Stimulated activated CD4-positive, alpha-beta T cell treated with anti-CD3 and anti-CD28 coated beads, TNF-alpha, amount 100 ng/mL, for 48 hours (primary cell): ENCODE results near the gene IQSEC3.
"Not testable (repeated sequence)": the region's sequence is repeated elsewhere in the genome, so short reads cannot be mapped to it uniquely, and the experiment has no call there.

Experiments used
- DNase-seq, 3 donors: peaks; one replicate each; pipeline ENCODE4 v3.0.0-alpha.2; 2020; ENCODE audit warnings: low read depth in 3 of 3

IQSEC3 gene

GRCh38 chr12:111699-112493 lies 45.3 kb downstream of the IQSEC3 start:
- DNase-seq, result no peak

GRCh38 chr12:113347-113746 lies 46.8 kb downstream of the IQSEC3 start:
- no peak for DNase-seq

- DNase-seq, result no peak
Observed at GRCh38 chr12:114626-115211, 48.2 kb downstream of the IQSEC3 start.

DNA sequence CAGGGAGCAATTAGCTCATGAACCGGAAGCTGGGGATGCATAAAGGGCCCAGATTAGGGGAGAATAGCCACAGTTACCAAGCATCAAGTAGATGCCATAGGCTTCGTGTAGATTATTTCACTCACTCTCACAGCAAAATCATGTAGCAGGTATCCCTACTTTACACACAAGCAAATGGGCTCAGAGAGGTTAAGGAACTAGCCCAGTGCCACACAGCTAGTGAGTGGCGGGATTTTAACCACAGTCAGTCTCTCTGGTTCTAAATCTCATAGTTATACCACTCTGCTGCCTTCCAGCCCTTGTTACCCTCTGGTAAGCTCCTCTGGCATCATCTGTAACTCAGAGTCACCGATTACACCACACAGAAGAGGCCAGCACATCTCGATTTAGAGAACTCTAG lies 49.0 kb downstream of the IQSEC3 start:
- DNase-seq, result no peak

DNA sequence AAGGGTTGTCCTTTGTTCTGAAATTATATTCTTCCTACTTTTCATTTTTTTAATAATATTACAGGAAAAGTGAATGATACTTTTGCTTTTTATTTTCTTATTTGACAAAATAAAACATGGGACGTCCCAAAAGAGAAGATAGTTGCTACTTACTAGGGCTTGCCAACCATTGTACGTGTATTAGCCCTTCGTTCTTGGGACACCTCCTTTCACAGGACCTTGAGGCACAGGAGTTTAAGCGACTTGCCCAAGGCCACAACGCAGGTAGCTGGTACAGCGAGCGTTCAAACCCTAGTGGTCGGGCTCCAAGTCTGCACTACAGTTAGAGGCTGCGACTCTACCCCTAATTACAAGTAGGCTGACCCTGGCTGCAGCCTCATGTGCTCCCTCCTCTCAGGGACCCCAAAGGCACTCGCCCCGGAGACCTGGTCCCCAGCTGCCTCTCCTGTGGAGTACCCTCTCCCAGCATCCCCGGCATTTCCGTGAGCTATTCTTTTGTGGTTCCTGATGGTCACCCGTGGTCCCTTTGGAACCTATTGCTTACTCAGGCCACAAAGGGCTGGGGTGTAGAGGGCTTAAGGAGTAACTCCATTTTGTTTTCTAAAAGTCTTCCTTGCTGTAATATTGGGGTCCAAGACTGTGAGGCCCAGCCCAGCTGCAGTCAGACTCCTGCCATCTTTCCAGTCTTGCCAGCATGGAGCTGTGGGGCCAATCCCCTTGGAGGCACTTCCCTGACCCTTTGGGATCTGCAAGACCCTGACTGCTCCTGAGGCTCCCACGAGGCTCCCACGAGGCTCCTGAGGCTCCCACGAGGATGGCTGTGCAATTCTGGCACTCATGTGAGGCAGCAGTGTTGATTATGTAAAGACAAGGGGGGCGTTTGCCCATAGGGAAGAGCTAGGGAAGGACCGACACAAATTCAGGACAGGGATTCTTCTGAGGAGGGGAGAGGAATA lies 49.7 kb downstream of the IQSEC3 start:
- no peak for DNase-seq

DNA sequence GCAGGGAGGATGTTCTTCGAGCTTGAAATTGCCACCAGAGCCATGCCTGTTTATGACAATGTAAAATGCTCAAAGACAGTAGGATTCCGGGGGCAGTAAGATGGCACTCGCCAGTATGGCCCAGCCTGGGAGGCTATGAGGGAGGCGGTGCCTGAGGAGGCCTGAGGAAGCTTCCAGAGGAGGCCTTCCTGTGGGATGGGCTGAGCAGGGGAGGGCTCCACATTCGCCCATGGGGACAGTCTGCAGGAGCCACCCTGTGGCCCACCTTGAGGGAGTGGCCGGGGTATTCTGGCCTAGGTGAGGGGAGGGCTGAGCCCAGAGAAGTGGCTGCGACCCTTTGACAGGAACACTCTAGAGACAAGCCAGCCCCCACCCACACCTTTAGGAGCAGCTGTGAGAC lies 50.7 kb downstream of the IQSEC3 start:
- DNase-seq, result no peak

DNA sequence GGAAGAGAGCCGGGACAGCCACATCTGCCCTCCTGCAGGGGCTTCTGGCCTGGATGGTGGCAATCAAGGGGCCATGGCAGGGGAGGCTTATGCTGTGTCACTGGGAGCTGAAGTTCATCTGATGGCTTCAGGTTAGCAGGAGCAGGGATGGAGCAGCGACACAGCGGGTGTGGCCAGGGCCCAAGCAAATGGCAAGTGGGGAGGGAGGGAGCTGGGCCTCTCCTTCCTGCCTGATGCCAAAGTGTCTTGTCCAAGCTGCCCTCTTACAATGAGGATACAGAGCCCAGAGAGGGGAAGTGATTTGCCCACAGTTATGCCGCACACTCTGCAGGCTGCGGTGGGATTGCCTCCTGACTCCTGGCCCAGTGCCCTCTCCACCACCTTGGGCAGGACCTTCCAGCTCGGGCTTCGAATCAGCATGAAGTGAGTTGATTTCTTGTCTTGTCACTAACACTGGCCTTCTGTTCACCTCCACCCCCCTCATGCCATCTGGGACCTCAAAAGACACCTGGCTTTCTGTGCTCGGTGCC lies 51.3 kb downstream of the IQSEC3 start:
- no peak for DNase-seq

DNA sequence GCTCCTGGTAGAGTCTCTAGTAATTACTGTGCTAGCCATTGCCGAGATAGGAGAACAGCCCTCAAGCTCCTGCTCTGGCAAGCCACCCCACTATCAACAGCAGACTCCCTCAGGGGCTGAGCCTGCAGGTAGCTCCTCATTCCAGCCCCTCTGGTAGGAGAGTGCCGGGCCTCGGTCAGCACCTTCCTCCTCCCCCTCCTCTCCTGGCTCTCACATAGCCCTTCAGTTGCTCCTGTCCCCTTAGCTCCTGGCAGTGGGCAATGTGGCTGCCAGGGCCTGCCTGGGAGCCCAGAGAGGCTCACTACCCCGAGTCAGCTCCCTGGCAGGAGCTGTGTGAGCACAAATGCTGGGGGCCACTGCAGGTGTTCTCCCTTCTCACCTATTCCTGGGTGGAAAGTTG lies 52.0 kb downstream of the IQSEC3 start:
- no peak for DNase-seq

- DNase-seq, result no peak
Observed at GRCh38 chr12:120951-121350, 54.4 kb downstream of the IQSEC3 start.

DNA sequence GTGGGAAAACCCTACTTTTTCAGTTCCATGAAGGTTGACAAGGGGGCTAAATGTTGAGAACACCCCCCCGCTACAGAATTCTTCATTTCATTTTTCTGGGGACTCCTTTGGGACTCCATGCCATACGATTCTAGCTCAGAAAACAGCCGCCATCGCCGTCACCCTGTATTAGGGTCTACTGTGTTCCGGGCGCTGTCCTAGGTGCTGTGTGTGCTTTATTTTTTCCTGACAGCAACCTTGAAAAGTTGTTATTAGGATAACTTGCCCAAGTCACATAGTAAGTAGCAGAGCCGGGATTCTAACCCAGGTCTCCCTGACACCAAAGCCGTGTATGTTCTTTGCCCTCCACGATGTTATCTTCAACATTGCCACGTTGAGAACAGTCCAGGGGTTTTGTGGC lies 55.1 kb downstream of the IQSEC3 start:
- no peak for DNase-seq

DNA sequence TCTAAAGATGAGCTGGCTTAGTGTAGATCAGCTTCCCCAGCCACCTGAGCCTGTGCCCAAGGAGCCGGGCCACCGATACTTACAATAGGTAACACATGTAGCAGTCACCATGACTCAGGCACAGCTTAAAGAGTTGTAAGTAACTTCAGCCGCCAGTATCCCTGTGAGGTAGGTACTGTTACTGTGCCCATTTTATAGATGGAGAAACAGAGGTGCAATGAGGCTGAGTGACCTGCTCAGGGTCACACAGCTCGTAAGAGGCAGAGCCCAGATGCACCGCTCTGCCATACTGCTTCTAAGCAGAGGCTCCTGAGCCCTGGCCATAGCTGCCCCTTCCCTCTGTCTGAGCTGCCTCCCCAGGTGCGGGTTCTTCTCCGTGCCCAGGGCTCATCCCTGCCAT lies 58.5 kb downstream of the IQSEC3 start:
- no peak for DNase-seq

DNA sequence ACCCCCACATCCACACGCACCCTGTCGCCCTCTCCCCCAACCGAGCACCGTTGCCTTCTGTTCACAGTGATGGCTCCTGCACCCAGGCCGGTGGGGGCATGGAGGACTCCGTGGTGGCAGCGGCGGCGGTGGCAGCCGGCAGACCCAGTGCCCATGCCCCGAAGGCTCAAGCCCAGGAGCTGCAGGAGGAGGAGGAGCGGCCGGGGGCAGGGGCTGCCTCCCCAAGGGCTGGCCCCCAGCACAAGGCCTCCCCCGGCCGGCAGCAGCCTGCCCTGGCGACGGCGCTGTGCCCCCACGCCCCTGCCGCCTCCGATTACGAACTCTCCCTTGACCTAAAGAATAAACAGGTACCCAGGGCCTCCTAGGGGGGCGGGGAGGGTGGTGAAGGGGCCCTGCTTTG lies 59.0 kb downstream of the IQSEC3 start:
- no peak for DNase-seq

DNA sequence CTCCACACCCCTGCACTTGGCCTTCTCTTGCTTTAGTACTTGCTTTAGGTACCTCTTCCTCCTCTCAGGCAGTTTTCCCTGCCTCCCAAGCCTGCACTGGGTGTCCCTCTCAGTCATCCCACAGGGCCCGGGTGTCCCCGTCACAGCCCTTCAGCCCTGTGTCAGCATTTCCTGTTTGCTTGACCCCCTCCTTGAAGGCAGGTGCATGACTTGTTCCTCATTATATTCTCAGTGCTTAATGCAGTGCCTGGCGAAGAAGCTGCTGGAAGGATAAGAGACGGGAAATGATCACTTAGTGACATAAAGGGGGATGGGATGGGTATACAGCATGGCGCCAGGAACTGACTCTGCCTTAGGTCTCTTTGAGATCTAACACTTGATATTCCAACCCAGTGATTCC lies 61.5 kb downstream of the IQSEC3 start:
- DNase-seq, result no peak

GRCh38 chr12:129001-129400 lies 62.4 kb downstream of the IQSEC3 start:
- DNase-seq, result no peak

GRCh38 chr12:130519-130918 lies 64.0 kb downstream of the IQSEC3 start:
- no peak for DNase-seq

- DNase-seq, result no peak
Observed at GRCh38 chr12:131008-131407, 64.4 kb downstream of the IQSEC3 start.

- DNase-seq, result no peak
Observed at GRCh38 chr12:131732-132495, 65.3 kb downstream of the IQSEC3 start.

DNA sequence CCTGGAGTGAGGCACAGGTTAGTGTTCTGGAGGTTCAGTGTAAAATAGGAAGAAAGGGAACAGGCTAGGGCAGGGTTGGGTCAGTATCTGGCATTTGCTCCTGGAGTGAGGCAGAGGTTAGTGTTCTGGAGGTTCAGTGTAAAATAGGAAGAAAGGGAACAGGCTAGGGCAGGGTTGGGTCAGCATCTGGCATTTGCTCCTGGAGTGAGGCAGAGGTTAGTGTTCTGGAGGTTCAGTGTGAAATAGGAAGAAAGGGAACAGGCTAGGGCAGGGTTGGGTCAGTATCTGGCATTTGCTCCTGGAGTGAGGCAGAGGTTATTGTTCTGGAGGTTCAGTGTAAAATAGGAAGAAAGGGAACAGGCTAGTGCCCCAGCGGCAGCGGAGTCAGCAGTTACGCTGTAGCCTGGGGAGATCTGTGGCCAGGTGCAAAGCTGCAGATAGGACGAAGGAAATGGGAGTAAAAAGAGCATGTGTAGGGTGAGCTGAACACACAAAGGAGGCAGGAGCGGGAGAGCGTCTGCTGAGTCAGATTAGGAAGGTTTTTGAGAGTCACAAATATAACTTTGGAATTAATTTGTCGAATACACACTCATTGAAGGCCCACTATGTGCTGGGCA lies 67.2 kb downstream of the IQSEC3 start:
- DNase-seq, result not testable (repeated sequence)

GRCh38 chr12:135138-135537 lies 68.6 kb downstream of the IQSEC3 start:
- DNase-seq, result no peak

DNA sequence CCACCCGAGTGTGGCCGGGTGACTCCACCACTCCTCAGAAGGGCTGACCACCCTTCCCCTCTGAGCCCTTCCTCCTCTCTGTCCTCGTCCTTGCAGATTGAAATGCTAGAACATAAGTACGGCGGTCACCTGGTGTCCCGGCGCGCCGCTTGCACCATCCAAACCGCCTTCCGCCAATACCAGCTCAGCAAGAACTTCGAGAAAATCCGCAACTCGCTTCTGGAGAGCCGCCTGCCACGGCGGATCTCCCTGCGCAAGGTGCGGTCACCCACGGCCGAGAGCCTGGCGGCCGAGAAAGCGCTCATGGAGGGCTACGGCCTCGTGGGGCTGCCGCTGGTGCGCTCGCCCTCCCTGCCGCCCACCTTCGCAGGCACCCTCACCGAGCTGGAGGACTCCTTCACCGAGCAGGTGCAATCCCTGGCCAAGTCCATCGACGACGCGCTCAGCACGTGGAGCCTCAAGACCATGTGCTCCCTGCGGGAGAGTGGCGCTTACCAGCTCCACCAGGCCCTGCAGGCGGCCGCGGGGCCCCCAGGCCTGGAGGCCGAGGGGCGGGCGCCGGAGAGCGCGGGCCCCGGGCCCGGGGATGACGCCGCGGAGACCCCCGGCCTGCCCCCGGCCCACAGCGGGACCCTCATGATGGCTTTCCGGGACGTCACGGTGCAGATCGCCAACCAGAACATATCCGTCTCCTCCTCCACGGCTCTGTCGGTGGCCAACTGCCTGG lies 71.8 kb downstream of the IQSEC3 start:
- no peak for DNase-seq
